Measurements from ENCODE around the gene DACH1.
A peak's percentile ranks its signal among the peaks of the same experiment; 100 is the strongest.

Gene DACH1

GRCh38 chr13:71729441-71729840 lies 137.6 kb downstream of the DACH1 start:
- WGBS: 63% methylated on average over 1 of the region's 2 CpGs
- H3K27ac ChIP-seq (ENCODE audit: low read depth, low read length): peak overlapping the region; percentile 28

GRCh38 chr13:71727662-71728061 lies 139.3 kb downstream of the DACH1 start:
- Histone ChIP-seq H3K27me3 (ENCODE audit: insufficient read depth, low read length) (no peaks in the 10 kb centered on the region), H3K36me3 (ENCODE audit: insufficient read depth, low read length) (no peaks in the 10 kb centered on the region), H3K9me3 (ENCODE audit: insufficient read depth, low read depth, low read length) (no peaks in the 10 kb centered on the region), H3K9ac (ENCODE audit: low read depth, low read length) (no peak overlapping the region), H3K4me1 (ENCODE audit: insufficient read depth, low read length) (peaks cover 33% of the 10 kb centered on the region), H3K27ac (ENCODE audit: low read depth, low read length) (no peak overlapping the region), H3K4me3 (ENCODE audit: low read length) (no peak overlapping the region)
- no CpG with 5 or more reads among the region's 1 CpG for WGBS

More at GRCh38 chr13:71729441-71729840, 137.6 kb downstream of the DACH1 start:
- H3K9ac ChIP-seq (ENCODE audit: low read depth, low read length): no peak overlapping the region
- H3K9me3 ChIP-seq (ENCODE audit: insufficient read depth, low read depth, low read length): no peaks in the 10 kb centered on the region
- H3K4me1 ChIP-seq (ENCODE audit: insufficient read depth, low read length): peaks cover 33% of the 10 kb centered on the region
- H3K4me3 ChIP-seq (ENCODE audit: low read length): no peak overlapping the region
- H3K36me3 ChIP-seq (ENCODE audit: insufficient read depth, low read length): no peaks in the 10 kb centered on the region
- no peaks in the 10 kb centered on the region for H3K27me3 ChIP-seq (ENCODE audit: insufficient read depth, low read length)

- H3K9me3 ChIP-seq (ENCODE audit: insufficient read depth, low read depth, low read length): no peaks in the 10 kb centered on the region
- H3K9ac ChIP-seq (ENCODE audit: low read depth, low read length): no peak overlapping the region
- H3K27me3 ChIP-seq (ENCODE audit: insufficient read depth, low read length): no peaks in the 10 kb centered on the region
- no peaks in the 10 kb centered on the region for H3K36me3 ChIP-seq (ENCODE audit: insufficient read depth, low read length)
- H3K4me3 ChIP-seq (ENCODE audit: low read length): no peak overlapping the region
- 100% methylated on average over 2 of the region's 2 CpGs for WGBS
- H3K4me1 ChIP-seq (ENCODE audit: insufficient read depth, low read length): peaks cover 37% of the 10 kb centered on the region
- no peak overlapping the region for H3K27ac ChIP-seq (ENCODE audit: low read depth, low read length)
These were observed 140.0 kb downstream of the DACH1 start for GRCh38 chr13:71727042-71727441.

- H3K4me1 ChIP-seq (ENCODE audit: insufficient read depth, low read length): peaks cover 24% of the 10 kb centered on the region
- no peak overlapping the region for H3K4me3 ChIP-seq (ENCODE audit: low read length)
- no peak overlapping the region for H3K27ac ChIP-seq (ENCODE audit: low read depth, low read length)
- no peak overlapping the region for H3K9ac ChIP-seq (ENCODE audit: low read depth, low read length)
- no peaks in the 10 kb centered on the region for H3K27me3 ChIP-seq (ENCODE audit: insufficient read depth, low read length)
- no peaks in the 10 kb centered on the region for H3K36me3 ChIP-seq (ENCODE audit: insufficient read depth, low read length)
- WGBS: 98% methylated on average over 3 of the region's 3 CpGs
- H3K9me3 ChIP-seq (ENCODE audit: insufficient read depth, low read depth, low read length): no peaks in the 10 kb centered on the region
These were observed 144.8 kb downstream of the DACH1 start for GRCh38 chr13:71722206-71722605.

- Histone ChIP-seq H3K36me3 (ENCODE audit: insufficient read depth, low read length) (no peaks in the 10 kb centered on the region), H3K9me3 (ENCODE audit: insufficient read depth, low read depth, low read length) (no peaks in the 10 kb centered on the region), H3K27ac (ENCODE audit: low read depth, low read length) (no peak overlapping the region), H3K9ac (ENCODE audit: low read depth, low read length) (no peak overlapping the region), H3K4me3 (ENCODE audit: low read length) (no peak overlapping the region), H3K27me3 (ENCODE audit: insufficient read depth, low read length) (no peaks in the 10 kb centered on the region), H3K4me1 (ENCODE audit: insufficient read depth, low read length) (peaks cover 17% of the 10 kb centered on the region)
- 98% methylated on average over 1 of the region's 1 CpG for WGBS
These were observed 145.9 kb downstream of the DACH1 start for GRCh38 chr13:71721104-71721503.

GRCh38 chr13:71718931-71719330 lies 148.1 kb downstream of the DACH1 start:
- Histone ChIP-seq H3K9me3 (ENCODE audit: insufficient read depth, low read depth, low read length) (no peaks in the 10 kb centered on the region), H3K27me3 (ENCODE audit: insufficient read depth, low read length) (no peaks in the 10 kb centered on the region), H3K9ac (ENCODE audit: low read depth, low read length) (0 out of 2 replicates have a peak overlapping the region, but pooled peaks have one; percentile 9), H3K4me1 (ENCODE audit: insufficient read depth, low read length) (peaks cover 17% of the 10 kb centered on the region), H3K36me3 (ENCODE audit: insufficient read depth, low read length) (no peaks in the 10 kb centered on the region), H3K4me3 (ENCODE audit: low read length) (no peak overlapping the region), H3K27ac (ENCODE audit: low read depth, low read length) (no peak overlapping the region)
- WGBS: no CpG with 5 or more reads among the region's 1 CpG

GRCh38 chr13:71714802-71715375 lies 152.1 kb downstream of the DACH1 start:
- 93% methylated on average over 2 of the region's 2 CpGs for WGBS
- H3K36me3 ChIP-seq (ENCODE audit: insufficient read depth, low read length): no peaks in the 10 kb centered on the region
- peaks cover 14% of the 10 kb centered on the region for H3K4me1 ChIP-seq (ENCODE audit: insufficient read depth, low read length)
- H3K9ac ChIP-seq (ENCODE audit: low read depth, low read length): no peak overlapping the region
- no peak overlapping the region for H3K4me3 ChIP-seq (ENCODE audit: low read length)
- no peaks in the 10 kb centered on the region for H3K9me3 ChIP-seq (ENCODE audit: insufficient read depth, low read depth, low read length)
- no peak overlapping the region for H3K27ac ChIP-seq (ENCODE audit: low read depth, low read length)
- no peaks in the 10 kb centered on the region for H3K27me3 ChIP-seq (ENCODE audit: insufficient read depth, low read length)

GRCh38 chr13:71712988-71713653 lies 153.9 kb downstream of the DACH1 start:
- Histone ChIP-seq H3K4me3 (ENCODE audit: low read length) (no peak overlapping the region), H3K27ac (ENCODE audit: low read depth, low read length) (no peak overlapping the region), H3K36me3 (ENCODE audit: insufficient read depth, low read length) (no peaks in the 10 kb centered on the region), H3K9me3 (ENCODE audit: insufficient read depth, low read depth, low read length) (no peaks in the 10 kb centered on the region), H3K4me1 (ENCODE audit: insufficient read depth, low read length) (no peaks in the 10 kb centered on the region), H3K9ac (ENCODE audit: low read depth, low read length) (no peak overlapping the region), H3K27me3 (ENCODE audit: insufficient read depth, low read length) (no peaks in the 10 kb centered on the region)
- 38% methylated on average over 2 of the region's 3 CpGs for WGBS

GRCh38 chr13:71704656-71705055 lies 162.3 kb downstream of the DACH1 start:
- Histone ChIP-seq H3K27ac (ENCODE audit: low read depth, low read length) (no peak overlapping the region), H3K27me3 (ENCODE audit: insufficient read depth, low read length) (no peaks in the 10 kb centered on the region), H3K36me3 (ENCODE audit: insufficient read depth, low read length) (no peaks in the 10 kb centered on the region), H3K9ac (ENCODE audit: low read depth, low read length) (no peak overlapping the region), H3K4me1 (ENCODE audit: insufficient read depth, low read length) (0 out of 2 replicates have a peak, but pooled peaks cover under 1% of the 10 kb centered on the region), H3K4me3 (ENCODE audit: low read length) (no peak overlapping the region), H3K9me3 (ENCODE audit: insufficient read depth, low read depth, low read length) (no peaks in the 10 kb centered on the region)
- WGBS: 93% methylated on average over 3 of the region's 4 CpGs

- H3K4me1 ChIP-seq (ENCODE audit: insufficient read depth, low read length): peaks cover 7% of the 10 kb centered on the region
These were observed 163.9 kb downstream of the DACH1 start for GRCh38 chr13:71703138-71703537.

GRCh38 chr13:71702253-71702652 lies 164.8 kb downstream of the DACH1 start:
- Histone ChIP-seq H3K9me3 (ENCODE audit: insufficient read depth, low read depth, low read length) (no peaks in the 10 kb centered on the region), H3K27me3 (ENCODE audit: insufficient read depth, low read length) (no peaks in the 10 kb centered on the region), H3K9ac (ENCODE audit: low read depth, low read length) (no peak overlapping the region), H3K36me3 (ENCODE audit: insufficient read depth, low read length) (no peaks in the 10 kb centered on the region), H3K4me3 (ENCODE audit: low read length) (no peak overlapping the region), H3K27ac (ENCODE audit: low read depth, low read length) (no peak overlapping the region), H3K4me1 (ENCODE audit: insufficient read depth, low read length) (peaks cover 7% of the 10 kb centered on the region)
- WGBS: no CpG with 5 or more reads among the region's 1 CpG

More at GRCh38 chr13:71703138-71703537, 163.9 kb downstream of the DACH1 start:
- no peak overlapping the region for H3K27ac ChIP-seq (ENCODE audit: low read depth, low read length)
- no peaks in the 10 kb centered on the region for H3K27me3 ChIP-seq (ENCODE audit: insufficient read depth, low read length)
- H3K9me3 ChIP-seq (ENCODE audit: insufficient read depth, low read depth, low read length): no peaks in the 10 kb centered on the region
- 98% methylated on average over 2 of the region's 2 CpGs for WGBS
- H3K4me3 ChIP-seq (ENCODE audit: low read length): no peak overlapping the region
- H3K9ac ChIP-seq (ENCODE audit: low read depth, low read length): no peak overlapping the region
- H3K36me3 ChIP-seq (ENCODE audit: insufficient read depth, low read length): no peaks in the 10 kb centered on the region
